IMR-90 (cell line): ENCODE results near the gene TMEM181. TPM values are rescaled to one million over a fixed set of nuclear protein-coding genes. Genes with fewer than 3 reads are reported as not detected.

Experiments
- ATAC-seq: fragments of 200-7000 bp; cut with Tn5 transposase; 2 replicates; pipeline ENCODE4 v1.9.1; 2020; ENCODE audit warnings: low read depth, mild to moderate bottlenecking, moderate library complexity
- BruUV-seq: library from RNA; stranded (reverse); fragments of 400-500 nt; replicated peaks from 2 replicates; lab custom pipeline; 2021; lab: Mats Ljungman, UMichigan
- CTCF ChIA-PET: fragments of 300-600 bp; formaldehyde crosslinking; extraction: SDS; loops from one replicate; lab custom pipeline; 2021; ENCODE audit warnings: antibody characterized with exemption; lab: Yijun Ruan, JAX
- POLR2A ChIA-PET: fragments of 300-600 bp; sonication (Branson Sonifier 250); formaldehyde crosslinking; loops from one replicate; lab custom pipeline; 2022; ENCODE audit warnings: antibody characterized with exemption; ENCODE audit not compliant: unreplicated experiment; lab: Charles Lee
- DNase-seq: peaks from one replicate; pipeline ENCODE4 v3.0.0; 2013
- H2AFZ ChIP-seq: replicated peaks from 2 replicates; pipeline ENCODE3; 2013; ENCODE audit warnings: low read length, mild to moderate bottlenecking; ENCODE audit not compliant: poor library complexity
- H2AK5ac ChIP-seq: 2 replicates; pipeline ENCODE4 v1.6.1; 2013; ENCODE audit warnings: low read depth, low read length, inconsistent platforms
- H2AK9ac ChIP-seq: replicated peaks from 2 replicates; pipeline ENCODE3; 2013; ENCODE audit warnings: mild to moderate bottlenecking, low read depth, low read length, moderate library complexity; ENCODE audit not compliant: poor library complexity
- H2BK120ac ChIP-seq: 2 replicates; pipeline ENCODE4 v1.6.1; 2013; ENCODE audit warnings: low read depth, low read length, inconsistent platforms
- H2BK15ac ChIP-seq: 3 replicates; pipeline ENCODE4 v1.6.1; 2013; ENCODE audit warnings: low read depth, low read length, inconsistent platforms
- H2BK20ac ChIP-seq: 2 replicates; pipeline ENCODE4 v1.6.1; 2013; ENCODE audit warnings: low read depth, mild to moderate bottlenecking, inconsistent platforms, low read length, moderate library complexity
- H2BK5ac ChIP-seq: 2 replicates; pipeline ENCODE4 v1.6.1; 2013; ENCODE audit warnings: mild to moderate bottlenecking, low read depth, low read length, inconsistent platforms; ENCODE audit not compliant: poor library complexity, severe bottlenecking
- H3K14ac ChIP-seq: replicated peaks from 2 replicates; pipeline ENCODE4 v1.6.1; 2013; ENCODE audit warnings: low read depth, low read length, inconsistent platforms
- H3K18ac ChIP-seq: 2 replicates; pipeline ENCODE4 v1.6.1; 2013; ENCODE audit warnings: low read depth, low read length, control low read depth
- H3K23ac ChIP-seq: 2 replicates; pipeline ENCODE4 v1.6.1; 2013; ENCODE audit warnings: low read depth, low read length, inconsistent platforms
- H3K27ac ChIP-seq: 2 replicates; pipeline ENCODE4 v1.5.1; 2013; ENCODE audit warnings: mild to moderate bottlenecking, control low read depth, low read length; ENCODE audit not compliant: insufficient read depth
- H3K27me3 ChIP-seq: 2 replicates; pipeline ENCODE4 v1.6.1; 2013; ENCODE audit warnings: low read length; ENCODE audit not compliant: control insufficient read depth, insufficient read depth
- H3K36me3 ChIP-seq: 2 replicates; pipeline ENCODE4 v1.6.1; 2013; ENCODE audit warnings: low read length, mixed read lengths; ENCODE audit not compliant: control insufficient read depth, insufficient read depth
- H3K4ac ChIP-seq: 2 replicates; pipeline ENCODE4 v1.6.1; 2013; ENCODE audit warnings: low read depth, low read length, inconsistent platforms
- H3K4me1 ChIP-seq: 2 replicates; pipeline ENCODE4 v1.6.1; 2013; ENCODE audit warnings: low read length, mixed read lengths; ENCODE audit not compliant: control insufficient read depth, insufficient read depth
- H3K4me2 ChIP-seq: 2 replicates; pipeline ENCODE4 v1.6.1; 2013; ENCODE audit warnings: low read depth, mild to moderate bottlenecking, control low read depth, low read length, moderate library complexity
- H3K4me3 ChIP-seq: 2 replicates; pipeline ENCODE4 v1.5.1; 2013; ENCODE audit warnings: low read depth, mild to moderate bottlenecking, control low read depth, low read length, moderate library complexity; ENCODE audit not compliant: insufficient read depth
- H3K56ac ChIP-seq: 2 replicates; pipeline ENCODE4 v1.6.1; 2013; ENCODE audit warnings: low read length, inconsistent platforms; ENCODE audit not compliant: insufficient read depth; ENCODE audit errors: extremely low read depth
- H3K79me1 ChIP-seq, 2 experiments: 2 replicates each; pipeline ENCODE4 v1.6.1; 2013; ENCODE audit warnings: low read length in 2 of 2, inconsistent platforms in 1 of 2, low read depth in 1 of 2
- H3K9ac ChIP-seq: 2 replicates; pipeline ENCODE4 v1.6.1; 2013; ENCODE audit warnings: low read depth, low read length, control low read depth
- H3K9me1 ChIP-seq: 2 replicates; pipeline ENCODE4 v1.6.1; 2013; ENCODE audit warnings: low read length, inconsistent platforms; ENCODE audit not compliant: insufficient read depth
- H3K9me3 ChIP-seq: 2 replicates; pipeline ENCODE4 v1.6.1; 2013; ENCODE audit warnings: low read length; ENCODE audit not compliant: control insufficient read depth, insufficient read depth
- H4K20me1 ChIP-seq: 2 replicates; pipeline ENCODE4 v1.6.1; 2013; ENCODE audit warnings: low read length, inconsistent platforms; ENCODE audit not compliant: insufficient read depth
- H4K5ac ChIP-seq: 2 replicates; pipeline ENCODE4 v1.6.1; 2013; ENCODE audit warnings: mild to moderate bottlenecking, low read depth, low read length, control low read depth
- H4K8ac ChIP-seq, 2 experiments: 2 replicates each; pipeline ENCODE4 v1.6.1; 2013; ENCODE audit warnings: low read depth in 2 of 2, low read length in 2 of 2, control low read depth in 1 of 2, inconsistent platforms in 1 of 2
- H4K91ac ChIP-seq: 2 replicates; pipeline ENCODE4 v1.6.1; 2013; ENCODE audit warnings: low read depth, low read length, inconsistent platforms; ENCODE audit not compliant: insufficient read depth
- CHD1 ChIP-seq: IDR thresholded peaks from 2 replicates; pipeline ENCODE4 v1.6.1; 2012; ENCODE audit warnings: low read depth, low read length, improper control_type of control experiment
- WGBS, 2 experiments: methylation state at CpG; one replicate each; pipeline versions ENCODE4 v1.1.5 to v1.1.7; 2013; ENCODE audit warnings: missing lambda C conversion rate in 2 of 2; ENCODE audit not compliant: insufficient read length in 1 of 2; ENCODE audit errors: extremely low coverage in 2 of 2; 5-methylcytosine and 5-hydroxymethylcytosine counted together
- dilution Hi-C: fragments of 300-500 bp; cut with HindIII; formaldehyde crosslinking; loops from one replicate; pipeline ENCODE4 v1.14.3; 2018; ENCODE audit warnings: low sequenced_read_pairs; ENCODE audit not compliant: unreplicated experiment
- in situ Hi-C: fragments of 300-500 bp; cut with MboI; formaldehyde crosslinking; loops from 3 replicates; pipeline ENCODE4 v1.14.3; 2019; ENCODE audit warnings: low sequenced_read_pairs, inconsistent platforms, mixed read lengths
- intact Hi-C: fragments of 100-400 bp; cut with micrococcal nuclease; formaldehyde crosslinking; loops from 2 replicates; pipeline ENCODE4 v1.10.0; 2022
- polyA plus RNA-seq, 3 experiments: library from polyadenylated mRNA; depleted of rRNA; stranded (reverse); fragments of >200 nt; gene quantifications; 2 replicates each; pipeline ENCODE4 v1.2.3, GENCODE V29; 2012; ENCODE audit warnings: low replicate concordance in 1 of 3
- total RNA-seq: library from RNA; depleted of rRNA; stranded (reverse); fragments of >200 nt; gene quantifications from 2 replicates; pipeline ENCODE4 v1.2.3, GENCODE V29; 2012

The TMEM181 gene
- total and polyA plus RNA-seq, 2 of the 4 experiments (the other 2 are of a cell fraction), result 22.8 to 27.8 TPM

- Histone ChIP-seq H4K8ac (no peak overlapping the region), H3K4me2 (no peak overlapping the region), H3K9me1 (no peaks in the 10 kb centered on the region), H4K91ac (no peak overlapping the region), H3K4me3 (no peak overlapping the region), H3K9me3 (no peaks in the 10 kb centered on the region), H2BK15ac (no peak overlapping the region), H4K20me1 (no peaks in the 10 kb centered on the region), H3K4ac (no peak overlapping the region), H3K27me3 (no peaks in the 10 kb centered on the region), H2AFZ (no peak overlapping the region), H3K23ac (no peak overlapping the region), H3K36me3 (0 out of 2 replicates have a peak, but pooled peaks cover 1% of the 10 kb centered on the region), H3K9ac (no peak overlapping the region), H2BK120ac (no peak overlapping the region), H3K79me1 (no peaks in the 10 kb centered on the region), H3K27ac (no peak overlapping the region), H3K56ac (no peak overlapping the region), H3K4me1 (no peaks in the 10 kb centered on the region), H2AK9ac (no peak overlapping the region), H3K14ac (no peak overlapping the region), H3K18ac (no peak overlapping the region), H2BK20ac (no peak overlapping the region), H4K5ac (no peak overlapping the region), H2BK5ac (no peak overlapping the region), H2AK5ac (no peak overlapping the region)
- BruUV-seq, result no TSS peak
- ChIA-PET CTCF (no interaction called here), POLR2A (no interaction called here)
- dilution Hi-C loops (no loop called here), in situ Hi-C loops (loop anchor here (10.0 kb wide), 1 partner anchor 291 kb away; no protein-coding TSS in a partner anchor), intact Hi-C loops (no loop called here)
- DNase-seq (no peak), ATAC-seq (no peak)
- no peak for TF ChIP-seq CHD1
- 26% methylated on average over 11 of the region's 33 CpGs; no CpG with 5 or more reads in 1 of the 2 experiments for WGBS, 2 experiments
Measured at GRCh38 chr6:158516098-158516497, 43.8 kb upstream of the TMEM181 start.
